Skin epidermis (tissue), 12 donors: ENCODE data around the gene ARHGEF5.
"Not testable (repeated sequence)": the region's sequence is repeated elsewhere in the genome, so short reads cannot be mapped to it uniquely, and the experiment has no call there.

Experiments
- H3K27ac ChIP-seq, 21 experiments: fragments of 200-600 bp; sonication (generic) in 11 of 21; one replicate each; pipeline ENCODE4 v1.5.0; 2020; ENCODE audit warnings: mild to moderate bottlenecking in 3 of 21, inconsistent platforms in 2 of 21, moderate library complexity in 2 of 21
- H3K4me3 ChIP-seq, 7 experiments: fragments of 200-600 bp; sonication (generic) in 2 of 7; one replicate each; pipeline ENCODE4 v1.5.0; 2020; ENCODE audit warnings: inconsistent platforms in 2 of 7, mild to moderate bottlenecking in 2 of 7, moderate library complexity in 1 of 7

The ARHGEF5 gene

DNA sequence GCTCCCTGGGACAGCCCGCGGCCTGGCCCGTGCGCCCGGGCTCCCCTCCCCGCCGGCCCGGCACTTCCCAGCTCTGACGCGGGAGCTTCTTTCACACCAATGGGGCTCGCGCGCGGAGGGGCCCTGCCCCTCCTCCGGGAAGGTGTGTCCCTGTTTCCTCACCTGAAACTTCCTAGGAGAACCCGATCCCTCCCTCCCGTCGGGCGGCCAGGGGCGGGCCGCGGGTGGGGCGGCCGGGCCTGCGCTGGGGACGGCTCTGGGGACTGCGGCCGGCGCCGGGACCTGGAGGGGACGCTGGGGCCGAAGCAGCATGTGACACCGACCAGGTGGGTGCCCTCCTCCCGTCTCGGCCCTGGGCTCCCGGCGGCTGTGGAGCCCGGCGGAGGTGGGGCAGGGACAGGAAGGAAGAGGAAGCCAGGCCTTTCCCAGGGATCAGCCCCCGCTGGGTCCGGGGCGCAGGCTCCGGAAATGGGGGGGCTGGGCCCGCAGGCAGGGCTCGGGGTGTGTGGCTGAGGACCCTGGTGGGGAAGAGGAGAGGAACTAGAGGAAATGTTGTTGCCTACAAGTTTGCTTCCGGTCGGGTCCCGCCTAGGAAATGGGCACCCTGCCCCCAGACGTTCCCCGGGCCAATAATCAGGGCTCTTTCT is at the start of gene ARHGEF5:
Gene ARHGEF5 (plus strand): TSS at position 227 of the 647 bp plus-strand sequence. CDS start 7,268 bp downstream, outside the sequence.
- H3K27ac ChIP-seq, result not testable (repeated sequence)
- peak within 1 kb of the TSS in 1 of 7 experiments; percentile 27 for H3K4me3 ChIP-seq

DNA sequence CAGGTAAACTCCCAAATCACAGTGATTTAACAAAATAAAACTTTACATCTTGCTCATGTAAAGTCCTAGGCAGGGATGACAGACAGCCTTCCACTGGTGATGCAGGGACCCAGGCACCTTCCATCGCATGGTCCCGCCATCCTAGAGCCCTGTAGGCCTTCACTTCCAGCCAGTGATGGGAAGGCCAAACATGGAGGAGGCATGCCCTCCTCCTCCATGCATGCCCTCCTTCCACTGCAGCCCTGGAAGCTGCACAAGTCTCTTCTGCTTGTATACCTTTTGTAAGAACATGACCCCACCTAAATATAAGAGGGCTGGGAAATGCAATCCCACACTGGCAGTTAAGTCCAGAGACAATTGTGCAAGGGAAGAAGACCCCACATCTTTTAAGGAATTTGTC is 45.5 kb upstream of the ARHGEF5 start:
- H3K4me3 ChIP-seq, H3K27ac ChIP-seq: not testable (repeated sequence)

- H3K27ac ChIP-seq, result not testable (repeated sequence)
Observed at GRCh38 chr7:144311218-144311617, 44.0 kb upstream of the ARHGEF5 start.

GRCh38 chr7:144311872-144312469 is 43.2 kb upstream of the ARHGEF5 start, which contains the start of gene OR2A1:
Gene OR2A1, plus strand, starts transcription at chr7:144312419. Its CDS starts 5,706 bp downstream, at chr7:144318125.
- H3K4me3 ChIP-seq, H3K27ac ChIP-seq: not testable (repeated sequence)

More at GRCh38 chr7:144311218-144311617, 44.0 kb upstream of the ARHGEF5 start:
- H3K4me3 ChIP-seq, result not testable (repeated sequence)

GRCh38 chr7:144317537-144317936 is 37.7 kb upstream of the ARHGEF5 start:
- H3K4me3 ChIP-seq, H3K27ac ChIP-seq: not testable (repeated sequence)

DNA sequence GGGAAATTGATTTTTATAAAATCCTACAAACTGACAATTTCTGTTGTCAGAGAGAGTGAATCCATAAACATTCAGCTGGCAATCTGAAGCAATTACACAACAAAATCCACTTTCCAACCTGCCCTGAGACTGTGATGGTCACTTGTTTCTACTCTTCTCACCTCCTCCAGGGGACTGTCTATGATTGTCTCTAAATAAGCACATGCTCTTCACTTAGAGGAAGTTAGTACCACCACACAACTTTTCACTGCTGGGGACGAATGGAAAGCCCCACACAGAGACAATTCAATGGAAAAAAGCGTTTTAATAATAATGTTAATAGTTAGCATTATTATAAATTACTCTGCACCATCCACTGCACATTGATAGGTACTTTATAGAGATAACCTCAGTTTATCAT is 35.7 kb upstream of the ARHGEF5 start:
- not testable (repeated sequence) for H3K4me3 ChIP-seq, H3K27ac ChIP-seq

DNA sequence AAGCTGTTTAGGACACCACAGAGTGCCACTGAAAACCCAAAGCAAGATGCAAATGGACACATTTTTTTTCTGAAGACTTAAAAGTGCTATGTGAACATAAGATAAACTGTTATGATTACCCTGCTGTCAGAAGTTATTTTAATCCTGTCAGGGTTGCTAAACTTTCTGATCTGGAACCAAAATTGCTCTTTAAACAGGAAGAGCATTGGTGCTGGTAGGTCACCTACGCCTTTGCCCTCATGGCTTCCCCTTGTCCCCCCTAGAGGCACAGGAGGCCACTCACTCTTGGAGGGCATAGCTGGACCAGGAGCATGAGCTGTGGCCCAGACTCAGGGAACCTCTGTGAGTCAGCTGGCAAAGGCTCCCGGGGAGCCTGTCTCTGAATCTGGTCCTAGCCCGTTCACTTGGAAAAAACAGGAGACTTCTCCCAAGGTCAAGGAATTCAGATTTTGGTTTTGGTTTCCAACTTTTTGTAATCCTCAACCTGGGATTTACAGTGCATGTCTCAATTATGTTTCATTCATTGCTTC is 33.5 kb upstream of the ARHGEF5 start:
- not testable (repeated sequence) for H3K4me3 ChIP-seq, H3K27ac ChIP-seq

- H3K27ac ChIP-seq, H3K4me3 ChIP-seq: not testable (repeated sequence)
Observed at GRCh38 chr7:144323359-144323758, 31.8 kb upstream of the ARHGEF5 start.

- H3K4me3 ChIP-seq, H3K27ac ChIP-seq: not testable (repeated sequence)
Observed at GRCh38 chr7:144325868-144326267, 29.3 kb upstream of the ARHGEF5 start.

- not testable (repeated sequence) for H3K4me3 ChIP-seq, H3K27ac ChIP-seq
Observed at GRCh38 chr7:144330044-144330443, 25.2 kb upstream of the ARHGEF5 start.

GRCh38 chr7:144331221-144331995 is 23.8 kb upstream of the ARHGEF5 start:
- not testable (repeated sequence) for H3K4me3 ChIP-seq, H3K27ac ChIP-seq

DNA sequence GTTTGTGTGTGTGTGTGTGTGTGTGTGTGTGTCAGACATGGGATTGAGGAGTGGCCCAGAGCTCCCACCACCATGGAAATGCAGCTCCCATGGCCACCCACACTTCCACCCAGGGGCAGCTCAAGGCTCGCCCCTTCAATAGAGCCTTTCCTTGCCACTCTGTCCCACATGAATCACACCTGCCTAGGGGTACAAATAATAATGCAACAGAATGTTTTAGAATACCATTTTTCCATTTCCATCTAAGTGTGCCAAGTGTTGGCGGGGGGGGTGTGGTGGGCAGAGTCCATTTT is 23.3 kb upstream of the ARHGEF5 start:
- H3K4me3 ChIP-seq, H3K27ac ChIP-seq: not testable (repeated sequence)

- H3K27ac ChIP-seq, H3K4me3 ChIP-seq: not testable (repeated sequence)
Observed at GRCh38 chr7:144348625-144349024, 6.6 kb upstream of the ARHGEF5 start.

DNA sequence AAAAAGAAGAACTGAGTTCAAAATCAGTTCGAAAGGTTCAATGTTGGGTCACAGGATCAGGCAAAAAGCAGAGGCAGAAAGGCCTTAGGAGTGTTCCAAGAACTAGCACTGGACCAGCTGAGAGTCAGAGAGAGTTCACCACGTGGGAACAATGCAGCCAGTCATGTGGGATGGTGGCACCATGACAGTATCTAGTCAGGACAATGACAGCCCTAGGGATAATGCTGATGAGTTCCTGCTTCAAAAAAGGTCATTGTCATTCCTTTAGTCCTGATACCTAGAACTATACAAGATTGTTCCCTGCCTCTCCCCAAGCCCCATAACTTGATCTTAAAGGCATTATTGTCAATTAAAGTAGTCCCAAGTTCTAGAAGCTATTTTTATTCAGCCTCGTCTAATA is 3.5 kb upstream of the ARHGEF5 start:
- H3K4me3 ChIP-seq, H3K27ac ChIP-seq: not testable (repeated sequence)

DNA sequence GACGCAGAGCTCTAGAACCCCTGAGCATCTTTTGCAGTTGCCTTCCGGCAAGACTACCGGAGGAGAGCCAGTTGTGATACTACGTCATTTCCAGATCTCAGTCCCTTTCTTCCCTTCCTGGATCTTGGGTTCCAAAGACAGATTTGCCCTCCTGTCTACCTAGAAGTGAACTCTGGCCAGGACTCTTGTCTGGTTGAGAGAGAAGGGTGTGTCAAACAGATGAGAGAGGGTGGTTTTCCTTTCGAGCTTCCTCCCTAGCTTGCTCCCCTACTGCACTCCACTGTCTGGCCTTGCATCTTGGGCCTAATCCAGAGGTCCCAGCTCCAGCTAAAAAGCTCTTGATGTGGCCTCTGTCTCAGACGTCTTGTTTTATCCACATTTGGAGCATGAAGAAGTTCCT is 983 bp downstream of the ARHGEF5 start:
- not testable (repeated sequence) for H3K4me3 ChIP-seq

DNA sequence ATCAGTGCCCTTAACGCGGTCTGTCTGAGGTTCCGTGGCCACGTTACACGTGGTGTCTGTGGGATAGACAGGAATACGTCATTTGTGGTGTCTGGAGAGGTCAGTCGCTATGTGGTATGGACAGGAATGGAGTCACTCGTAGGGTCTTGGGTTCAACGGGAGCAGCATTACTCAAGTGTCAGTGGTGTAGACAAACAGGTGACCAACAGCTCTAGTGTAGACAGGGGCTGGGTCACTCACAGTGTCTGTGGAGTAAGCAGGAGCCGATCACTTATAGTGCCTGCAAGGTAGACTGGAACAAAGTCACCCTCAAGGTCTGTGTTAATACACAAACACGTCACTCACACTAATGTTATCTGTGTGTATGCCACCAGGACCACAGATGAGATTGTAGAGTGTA is 1.7 kb downstream of the ARHGEF5 start:
- H3K4me3 ChIP-seq, H3K27ac ChIP-seq: not testable (repeated sequence)

More for the DNA sequence above, 983 bp downstream of the ARHGEF5 start:
- H3K27ac ChIP-seq, result not testable (repeated sequence)

DNA sequence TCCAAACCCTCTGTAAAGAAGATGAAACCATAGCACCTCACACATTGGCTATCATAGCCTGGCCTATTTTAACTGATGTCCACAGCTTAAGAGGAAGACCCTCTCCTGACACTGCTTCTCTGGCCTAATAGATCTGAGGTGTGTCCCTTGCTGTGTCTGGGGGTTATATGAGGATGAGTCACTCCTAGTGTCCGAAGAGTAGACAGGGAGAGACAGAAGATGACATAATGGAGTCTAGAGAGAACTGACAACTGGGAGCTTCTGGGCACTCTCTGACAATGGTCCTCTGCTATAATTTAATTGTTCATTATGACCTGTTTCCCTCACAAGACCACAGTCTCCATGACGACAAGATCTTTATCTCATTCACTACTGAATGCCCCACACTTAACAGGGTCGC is 6.9 kb downstream of the ARHGEF5 start:
- not testable (repeated sequence) for H3K27ac ChIP-seq, H3K4me3 ChIP-seq

DNA sequence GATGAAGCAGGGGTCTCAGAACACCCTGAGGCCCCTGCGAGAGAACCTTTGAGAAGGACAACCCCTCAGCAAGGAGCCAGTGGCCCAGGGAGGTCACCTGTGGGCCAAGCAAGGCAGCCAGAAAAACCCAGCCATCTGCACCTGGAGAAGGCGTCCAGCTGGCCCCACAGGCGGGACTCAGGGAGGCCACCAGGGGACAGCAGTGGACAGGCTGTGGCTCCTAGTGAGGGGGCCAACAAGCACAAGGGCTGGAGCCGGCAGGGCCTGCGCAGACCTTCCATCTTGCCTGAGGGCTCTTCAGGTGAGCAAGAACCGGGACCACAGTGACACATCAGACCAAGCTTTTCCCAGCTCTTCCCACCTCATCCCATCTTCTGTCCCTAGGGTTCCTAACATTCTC is 10.3 kb downstream of the ARHGEF5 start:
- not testable (repeated sequence) for H3K4me3 ChIP-seq, H3K27ac ChIP-seq

DNA sequence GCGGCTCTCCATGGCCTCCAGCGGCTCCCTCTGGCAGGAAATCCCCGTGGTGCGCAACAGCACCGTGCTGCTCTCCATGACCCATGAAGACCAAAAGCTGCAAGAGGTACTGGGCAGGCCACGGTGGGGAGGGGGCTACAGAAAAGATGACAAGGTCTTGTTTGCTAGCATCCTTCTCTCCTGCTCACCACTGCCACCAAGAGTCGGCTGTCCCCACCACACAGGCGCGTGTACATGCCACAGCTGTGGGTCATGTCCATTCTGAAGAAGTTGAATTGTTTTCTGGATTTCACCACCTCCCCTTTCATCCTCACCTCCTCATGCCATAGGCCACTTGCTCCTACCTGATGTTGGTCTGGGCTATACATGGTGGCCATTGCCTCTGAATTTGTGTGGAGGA is 12.0 kb downstream of the ARHGEF5 start:
- H3K27ac ChIP-seq, H3K4me3 ChIP-seq: not testable (repeated sequence)

GRCh38 chr7:144369221-144369620 is 14.0 kb downstream of the ARHGEF5 start:
- H3K27ac ChIP-seq, H3K4me3 ChIP-seq: not testable (repeated sequence)

DNA sequence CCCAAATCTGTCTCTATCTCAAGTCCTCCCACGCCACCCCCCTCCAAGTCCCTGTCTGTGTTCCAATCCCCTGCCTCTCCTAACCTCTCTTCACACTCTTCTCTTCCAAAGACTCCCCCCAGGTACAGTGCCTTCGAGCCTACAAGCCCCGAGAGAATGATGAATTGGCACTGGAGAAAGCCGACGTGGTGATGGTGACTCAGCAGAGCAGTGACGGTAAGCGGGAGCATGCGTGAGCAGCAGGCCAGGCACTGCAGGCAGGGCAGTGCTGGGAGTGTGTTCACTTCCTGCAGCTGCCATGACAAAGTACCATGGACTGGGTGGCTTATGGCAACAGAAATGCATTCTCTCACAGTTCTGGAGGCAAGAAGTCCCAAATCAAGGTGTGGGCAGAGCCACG is 23.4 kb downstream of the ARHGEF5 start:
- no peak overlapping the region for H3K4me3 ChIP-seq

More for the DNA sequence above, 23.4 kb downstream of the ARHGEF5 start:
- H3K27ac ChIP-seq, result no peak overlapping the region
